HG02763 (cell line): ENCODE results near the gene PNPLA7.

ENCODE experiments used
- ATAC-seq: cut with Tn5 transposase; IDR thresholded peaks from one replicate; pipeline ENCODE4 v1.9.1; 2021; ENCODE audit warnings: mild to moderate bottlenecking, moderate library complexity; ENCODE audit not compliant: unreplicated experiment

The PNPLA7 gene

GRCh38 chr9:137497921-137498719 lies 52.1 kb downstream of the PNPLA7 start:
- ATAC-seq = no peak

GRCh38 chr9:137496601-137497375 lies 53.4 kb downstream of the PNPLA7 start:
- ATAC-seq = no peak

GRCh38 chr9:137494550-137495351 lies 55.5 kb downstream of the PNPLA7 start:
- ATAC-seq = no peak

GRCh38 chr9:137494104-137494544 lies 56.1 kb downstream of the PNPLA7 start:
- no peak for ATAC-seq

GRCh38 chr9:137493364-137494103 lies 56.7 kb downstream of the PNPLA7 start:
- no peak for ATAC-seq

- no peak for ATAC-seq
Measured at GRCh38 chr9:137492464-137493363, 57.5 kb downstream of the PNPLA7 start.

GRCh38 chr9:137491735-137492432 lies 58.3 kb downstream of the PNPLA7 start:
- ATAC-seq = no peak

GRCh38 chr9:137490532-137491186 lies 59.5 kb downstream of the PNPLA7 start:
- ATAC-seq = no peak

GRCh38 chr9:137488906-137489305 lies 61.3 kb downstream of the PNPLA7 start:
- no peak for ATAC-seq

GRCh38 chr9:137488327-137488653 lies 61.9 kb downstream of the PNPLA7 start:
- ATAC-seq = no peak

GRCh38 chr9:137487454-137488326 lies 62.5 kb downstream of the PNPLA7 start:
- no peak for ATAC-seq

GRCh38 chr9:137486545-137487453 lies 63.4 kb downstream of the PNPLA7 start:
- ATAC-seq = no peak

GRCh38 chr9:137486141-137486490 lies 64.1 kb downstream of the PNPLA7 start:
- ATAC-seq = no peak

GRCh38 chr9:137485343-137486140 lies 64.7 kb downstream of the PNPLA7 start:
- no peak for ATAC-seq

GRCh38 chr9:137484551-137485315 lies 65.5 kb downstream of the PNPLA7 start:
- ATAC-seq = no peak
